SW 1271 (cell line): ENCODE measurements around the gene KCNK10.

ENCODE experiments used
- DNase-seq, 2 experiments: peaks; one replicate each; lab custom pipeline; 2025; lab: John Stamatoyannopoulos, UW

KCNK10 gene

GRCh38 chr14:88321692-88322503 is 1.2 kb downstream of the KCNK10 start:
- DNase-seq: no peak

GRCh38 chr14:88318406-88318805 is 4.7 kb downstream of the KCNK10 start:
- DNase-seq: no peak

- no peak for DNase-seq
Measured at GRCh38 chr14:88316521-88316920, 6.5 kb downstream of the KCNK10 start.

- no peak for DNase-seq
Measured at GRCh38 chr14:88312257-88312656, 10.8 kb downstream of the KCNK10 start.

GRCh38 chr14:88311780-88312179 is 11.3 kb downstream of the KCNK10 start:
- DNase-seq: no peak

GRCh38 chr14:88310449-88310848 is 12.6 kb downstream of the KCNK10 start:
- no peak for DNase-seq

GRCh38 chr14:88310021-88310420 is 13.0 kb downstream of the KCNK10 start:
- DNase-seq: no peak

GRCh38 chr14:88305528-88306322 is 17.3 kb downstream of the KCNK10 start:
- no peak for DNase-seq

- DNase-seq: no peak
Measured at GRCh38 chr14:88303041-88303440, 20.0 kb downstream of the KCNK10 start.

GRCh38 chr14:88301381-88301780 is 21.7 kb downstream of the KCNK10 start:
- DNase-seq: no peak

- DNase-seq: no peak
Measured at GRCh38 chr14:88300817-88301216, 22.3 kb downstream of the KCNK10 start.

GRCh38 chr14:88299865-88300530 is 23.1 kb downstream of the KCNK10 start:
- no peak for DNase-seq

GRCh38 chr14:88297306-88297705 is 25.8 kb downstream of the KCNK10 start:
- no peak for DNase-seq

- no peak for DNase-seq
Measured at GRCh38 chr14:88296351-88296750, 26.7 kb downstream of the KCNK10 start.

- no peak for DNase-seq
Measured at GRCh38 chr14:88289996-88290395, 33.1 kb downstream of the KCNK10 start.

- no peak for DNase-seq
Measured at GRCh38 chr14:88289234-88289633, 33.8 kb downstream of the KCNK10 start.

- DNase-seq: no peak
Measured at GRCh38 chr14:88286309-88286708, 36.8 kb downstream of the KCNK10 start.

GRCh38 chr14:88281447-88281846 is 41.6 kb downstream of the KCNK10 start:
- DNase-seq: no peak

GRCh38 chr14:88276923-88277596 is 46.0 kb downstream of the KCNK10 start:
- DNase-seq: no peak

- no peak for DNase-seq
Measured at GRCh38 chr14:88272390-88273269, 50.4 kb downstream of the KCNK10 start.

GRCh38 chr14:88271205-88271604 is 51.9 kb downstream of the KCNK10 start:
- DNase-seq: no peak
